Left lung (tissue), 10 donors: ENCODE data around the gene RUFY3. TPM values are rescaled to one million over a fixed set of nuclear protein-coding genes. Genes with fewer than 3 reads are reported as not detected.
A peak's percentile ranks its signal among the peaks of the same experiment; 100 is the strongest.
"Not testable (repeated sequence)": the region's sequence is repeated elsewhere in the genome, so short reads cannot be mapped to it uniquely, and the experiment has no call there.

Source experiments
- ATAC-seq: fragments of 200-7000 bp; cut with Tn5 transposase; one replicate; pipeline ENCODE4 v1.9.1; 2020; ENCODE audit warnings: moderate library complexity
- DNase-seq, 4 donors: peaks; one replicate each; pipeline ENCODE4 v3.0.0-alpha.2; 2013 to 2020
- H3K27ac ChIP-seq, 2 donors: fragments of 200-600 bp; sonication (generic) in 1 of 2; one replicate each; pipeline versions ENCODE4 v1.5.0 to v1.8.0; 2020 to 2021
- H3K27me3 ChIP-seq, 2 donors: fragments of 200-600 bp; sonication (generic) in 1 of 2; one replicate each; pipeline versions ENCODE4 v1.5.0 to v1.8.0; 2020 to 2021
- H3K36me3 ChIP-seq, 2 donors: fragments of 200-600 bp; sonication (generic) in 1 of 2; one replicate each; pipeline versions ENCODE4 v1.5.0 to v1.8.0; 2020 to 2021
- H3K4me1 ChIP-seq, 2 donors: fragments of 200-600 bp; one replicate each; pipeline ENCODE4 v1.8.0; 2021
- H3K4me3 ChIP-seq, 2 donors: fragments of 200-600 bp; sonication (generic) in 1 of 2; one replicate each; pipeline versions ENCODE4 v1.5.0 to v1.8.0; 2020 to 2021; ENCODE audit warnings: mild to moderate bottlenecking in 1 of 2
- H3K9me3 ChIP-seq, 2 donors: fragments of 200-600 bp; sonication (generic) in 1 of 2; one replicate each; pipeline versions ENCODE4 v1.5.0 to v1.8.0; 2020 to 2021
- CTCF ChIP-seq, 2 donors: fragments of 200-600 bp; sonication (generic) in 1 of 2; IDR thresholded peaks; one replicate each; pipeline versions ENCODE4 v1.5.0 to v1.8.0; 2021; ENCODE audit warnings: antibody characterized with exemption in 2 of 2
- intact Hi-C, 2 donors: fragments of 100-400 bp; cut with DNase I; formaldehyde crosslinking; loops; one replicate each; pipeline versions ENCODE4 v1.11.2 to v1.14.2; 2022
- polyA plus RNA-seq, 6 donors: library from polyadenylated mRNA; unstranded; fragments of 120-200 nt; gene quantifications; one replicate each; pipeline ENCODE4 v1.2.1, GENCODE V29; 2013; ENCODE audit not compliant: insufficient read length in 6 of 6
- total RNA-seq, 2 donors: library from RNA; stranded (reverse); fragmentation: NEBNext Ultra II Directional; extraction: Animal tissue kit (Norgen Biotek cat#: 25700); gene quantifications; one replicate each; pipeline ENCODE4 v1.2.1, GENCODE V29; 2021
- donor health status: DM: no; HTN: yes; CAD: no.
- donor health status: DM: no; HTN: no; CAD: no.

RUFY3 gene
- total and polyA plus RNA-seq, 8 donors, result 59.9 to 158 (median 140) TPM

- ATAC-seq, result peak; percentile 99
- Histone ChIP-seq H3K27me3 (no peaks in the 10 kb centered on the region), H3K4me3 (peak within 1 kb of the TSS; percentile 89 to 94), H3K27ac (peak within 1 kb of the TSS; percentile 94 to 95), H3K36me3 (peaks cover 0 to 6% of the 10 kb centered on the region in 2 donors), H3K4me1 (peaks cover 10 to 43% of the 10 kb centered on the region in 2 donors), H3K9me3 (no peaks in the 10 kb centered on the region)
- TF ChIP-seq CTCF (IDR thresholded peaks at IDR 0.05), result peak; percentile 93 to 95
- intact Hi-C loops, result no loop called here
- DNase-seq, result peak; percentile 95 to 99 (median 97)
Measured at GRCh38 chr4:70687821-70688794, 33.7 kb upstream of the RUFY3 start, which contains the start of gene UTP3. Gene UTP3, plus strand, starts transcription at chr4:70688532. Its CDS starts 146 bp downstream, at chr4:70688678.

- Histone ChIP-seq H3K27me3 (no peaks in the 10 kb centered on the region), H3K4me3 (peak overlapping the region; percentile 89 to 94), H3K36me3 (peaks cover 0 to 12% of the 10 kb centered on the region in 2 donors), H3K27ac (peak overlapping the region; percentile 94 to 95), H3K9me3 (no peaks in the 10 kb centered on the region), H3K4me1 (peaks cover 10 to 43% of the 10 kb centered on the region in 2 donors)
- peak; percentile 7 for ATAC-seq
- no peak for DNase-seq
- TF ChIP-seq CTCF (IDR thresholded peaks at IDR 0.05), result no peak
- intact Hi-C loops, result no loop called here
Measured at GRCh38 chr4:70688795-70689231, 33.0 kb upstream of the RUFY3 start.

- intact Hi-C loops, result loop anchor here in 1 of 2 donors (5.0 kb wide), 1 partner anchor 146 kb away; the partner anchor contains the start of gene GRSF1
- Histone ChIP-seq H3K4me3 (peak overlapping the region in 1 of 2 donors; percentile 1), H3K9me3 (no peaks in the 10 kb centered on the region), H3K4me1 (peaks cover 10 to 43% of the 10 kb centered on the region in 2 donors), H3K27me3 (no peaks in the 10 kb centered on the region), H3K36me3 (peaks cover 0 to 12% of the 10 kb centered on the region in 2 donors), H3K27ac (peak overlapping the region in 1 of 2 donors; percentile 2)
- ATAC-seq (no peak), DNase-seq (no peak)
- no peak for TF ChIP-seq CTCF (IDR thresholded peaks at IDR 0.05)
Measured at GRCh38 chr4:70691661-70692060, 30.1 kb upstream of the RUFY3 start.

- Histone ChIP-seq H3K36me3 (peaks cover 0 to 12% of the 10 kb centered on the region in 2 donors), H3K4me1 (peaks cover 3 to 30% of the 10 kb centered on the region in 2 donors)
- H3K4me3 ChIP-seq, H3K27ac ChIP-seq, DNase-seq, H3K27me3 ChIP-seq, ATAC-seq, H3K9me3 ChIP-seq: not testable (repeated sequence)
- intact Hi-C loops, result loop anchor here in 1 of 2 donors (5.0 kb wide), 1 partner anchor 143 kb away; the partner anchor contains the start of gene GRSF1
Measured at GRCh38 chr4:70694633-70695032, 27.1 kb upstream of the RUFY3 start.

GRCh38 chr4:70698435-70698834 is 23.3 kb upstream of the RUFY3 start:
- H3K4me3 ChIP-seq, H3K36me3 ChIP-seq, ATAC-seq, DNase-seq, intact Hi-C loops, H3K4me1 ChIP-seq, H3K27ac ChIP-seq, H3K9me3 ChIP-seq, H3K27me3 ChIP-seq: not testable (repeated sequence)

- Histone ChIP-seq H3K4me3 (no peak overlapping the region), H3K27me3 (peaks cover 0 to 4% of the 10 kb centered on the region in 2 donors), H3K4me1 (peaks cover 0 to 14% of the 10 kb centered on the region in 2 donors), H3K36me3 (no peaks in the 10 kb centered on the region), H3K9me3 (no peaks in the 10 kb centered on the region), H3K27ac (no peak overlapping the region)
- ATAC-seq (no peak), DNase-seq (no peak)
- no peak for TF ChIP-seq CTCF (IDR thresholded peaks at IDR 0.05)
- intact Hi-C loops, result no loop called here
Measured at GRCh38 chr4:70700712-70701111, 21.1 kb upstream of the RUFY3 start.
